Astrocyte of the spinal cord (primary cell): ENCODE data around the gene ST8SIA5.

Experiments
- DNase-seq: peaks from one replicate; pipeline ENCODE4 v3.0.0; 2011; ENCODE audit warnings: low read depth, low spot score
- H3K4me3 ChIP-seq: 2 replicates; pipeline ENCODE4 v1.5.1; 2011; ENCODE audit warnings: low read depth, mild to moderate bottlenecking, low read length, moderate library complexity
- CTCF ChIP-seq: IDR thresholded peaks from 2 replicates; pipeline ENCODE4 v1.5.1; 2012; ENCODE audit warnings: low read depth, mild to moderate bottlenecking, low read length, inconsistent platforms
- in situ Hi-C: cut with HindIII; loops from 2 replicates; pipeline ENCODE4 v1.10.0; 2017; ENCODE audit warnings: low sequenced_read_pairs

The ST8SIA5 gene

GRCh38 chr18:46621111-46621766 lies 135.6 kb downstream of the ST8SIA5 start:
- DNase-seq = no peak
- in situ Hi-C loops = no loop called here
- no peak for TF ChIP-seq CTCF

GRCh38 chr18:46619559-46619958 lies 137.3 kb downstream of the ST8SIA5 start:
- DNase-seq = no peak
- H3K4me3 ChIP-seq = no peak overlapping the region
- in situ Hi-C loops = no loop called here
- no peak for TF ChIP-seq CTCF

More at GRCh38 chr18:46621111-46621766, 135.6 kb downstream of the ST8SIA5 start:
- no peak overlapping the region for H3K4me3 ChIP-seq
